Measurements from ENCODE around the gene CEP120. TPM values are rescaled to one million over a fixed set of nuclear protein-coding genes. Genes with fewer than 3 reads are reported as not detected.

Gene CEP120
- total RNA-seq, 2 donors from 2014 or later, result 19.9 to 23.5 TPM

DNA sequence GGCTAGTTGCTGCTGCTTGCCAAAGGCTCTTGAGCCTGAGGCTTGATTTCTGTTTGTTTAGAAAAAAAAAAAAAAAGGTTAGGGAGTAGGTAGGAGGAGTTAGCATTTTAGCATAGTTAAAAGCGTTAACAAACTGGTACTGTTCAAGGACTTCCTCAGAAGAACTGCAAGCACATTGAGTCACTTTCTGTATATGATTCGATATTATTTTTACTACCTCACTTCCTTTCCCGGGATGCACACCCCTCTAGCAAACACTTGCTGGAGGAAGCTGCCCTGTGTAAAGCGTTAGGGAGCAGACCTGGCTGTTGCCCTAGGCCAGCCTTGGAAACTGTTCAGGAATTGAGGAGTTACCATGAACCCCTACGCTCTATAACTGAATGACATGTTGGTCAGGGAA is 15.7 kb upstream of the CEP120 start:
- Mint-ChIP-seq H3K36me3 (ENCODE audit: low read depth) (no peaks in the 10 kb centered on the region), H3K27me3 (ENCODE audit: insufficient read depth) (no peaks in the 10 kb centered on the region), H3K27ac (no peak overlapping the region), H3K4me3 (no peak overlapping the region), H3K4me1 (peaks cover 8% of the 10 kb centered on the region), H3K9me3 (no peaks in the 10 kb centered on the region)
- Histone ChIP-seq H3K27me3 (ENCODE audit: control insufficient read depth, insufficient read depth, low read length, poor library complexity, severe bottlenecking) (no peaks in the 10 kb centered on the region), H3K9ac (ENCODE audit: extremely low read depth, low read length, poor library complexity, severe bottlenecking) (no peak overlapping the region), H3K9me3 (ENCODE audit: control insufficient read depth, low read length) (no peaks in the 10 kb centered on the region), H3K36me3 (ENCODE audit: control insufficient read depth, insufficient read depth, low read length) (no peaks in the 10 kb centered on the region), H3K4me3 (ENCODE audit: low read length) (no peak overlapping the region), H3K4me1 (ENCODE audit: control insufficient read depth, insufficient read depth, low read length) (no peaks in the 10 kb centered on the region), H3K27ac (ENCODE audit: low read depth, low read length) (no peak overlapping the region)
- DNase-seq, result no peak
- WGBS, 2 experiments (ENCODE audit: insufficient coverage in 1 of 2, insufficient read length in 1 of 2), result 79 to 80% methylated on average over 3 to 5 of the region's 5 CpGs
- TF ChIP-seq, protein P1, sequence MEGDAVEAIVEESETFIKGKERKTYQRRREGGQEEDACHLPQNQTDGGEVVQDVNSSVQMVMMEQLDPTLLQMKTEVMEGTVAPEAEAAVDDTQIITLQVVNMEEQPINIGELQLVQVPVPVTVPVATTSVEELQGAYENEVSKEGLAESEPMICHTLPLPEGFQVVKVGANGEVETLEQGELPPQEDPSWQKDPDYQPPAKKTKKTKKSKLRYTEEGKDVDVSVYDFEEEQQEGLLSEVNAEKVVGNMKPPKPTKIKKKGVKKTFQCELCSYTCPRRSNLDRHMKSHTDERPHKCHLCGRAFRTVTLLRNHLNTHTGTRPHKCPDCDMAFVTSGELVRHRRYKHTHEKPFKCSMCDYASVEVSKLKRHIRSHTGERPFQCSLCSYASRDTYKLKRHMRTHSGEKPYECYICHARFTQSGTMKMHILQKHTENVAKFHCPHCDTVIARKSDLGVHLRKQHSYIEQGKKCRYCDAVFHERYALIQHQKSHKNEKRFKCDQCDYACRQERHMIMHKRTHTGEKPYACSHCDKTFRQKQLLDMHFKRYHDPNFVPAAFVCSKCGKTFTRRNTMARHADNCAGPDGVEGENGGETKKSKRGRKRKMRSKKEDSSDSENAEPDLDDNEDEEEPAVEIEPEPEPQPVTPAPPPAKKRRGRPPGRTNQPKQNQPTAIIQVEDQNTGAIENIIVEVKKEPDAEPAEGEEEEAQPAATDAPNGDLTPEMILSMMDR (conservative IDR thresholded peaks at IDR 0.05), result no peak

DNA sequence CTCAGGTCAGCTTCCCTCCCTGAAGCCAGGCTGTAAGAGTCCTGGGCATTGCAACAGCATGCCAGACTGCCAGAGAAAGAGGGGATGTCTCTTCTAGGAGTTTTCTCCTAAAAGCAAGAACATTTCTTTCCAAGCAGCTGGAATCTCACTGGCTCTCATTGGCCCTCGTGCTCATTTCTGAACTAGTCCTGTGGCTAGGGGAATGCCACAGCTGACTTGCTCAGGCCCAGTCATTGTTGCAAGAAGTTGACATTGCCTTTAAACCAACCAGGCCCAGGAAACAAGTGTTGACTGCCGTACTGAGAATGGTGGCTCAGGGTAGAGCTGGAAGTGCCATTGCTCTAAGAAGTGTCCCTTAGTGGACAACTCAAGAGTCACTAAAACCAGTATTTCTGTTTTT is 15.0 kb upstream of the CEP120 start:
- H3K36me3 Mint-ChIP-seq (ENCODE audit: low read depth), result no peaks in the 10 kb centered on the region
- Histone ChIP-seq H3K4me3 (ENCODE audit: low read length) (no peak overlapping the region), H3K36me3 (ENCODE audit: control insufficient read depth, insufficient read depth, low read length) (no peaks in the 10 kb centered on the region), H3K4me1 (ENCODE audit: control insufficient read depth, insufficient read depth, low read length) (no peaks in the 10 kb centered on the region), H3K27me3 (ENCODE audit: control insufficient read depth, insufficient read depth, low read length, poor library complexity, severe bottlenecking) (no peaks in the 10 kb centered on the region), H3K9ac (ENCODE audit: extremely low read depth, low read length, poor library complexity, severe bottlenecking) (no peak overlapping the region), H3K9me3 (ENCODE audit: control insufficient read depth, low read length) (no peaks in the 10 kb centered on the region), H3K27ac (ENCODE audit: low read depth, low read length) (no peak overlapping the region)
- TF ChIP-seq, protein P1 (conservative IDR thresholded peaks at IDR 0.05), result no peak
- H3K27ac Mint-ChIP-seq, result no peak overlapping the region
- peaks cover 8% of the 10 kb centered on the region for H3K4me1 Mint-ChIP-seq
- H3K4me3 Mint-ChIP-seq, result no peak overlapping the region
- no peaks in the 10 kb centered on the region for H3K27me3 Mint-ChIP-seq (ENCODE audit: insufficient read depth)
- 60 to 87% methylated on average over 1 to 2 of the region's 2 CpGs for WGBS, 2 experiments (ENCODE audit: insufficient coverage in 1 of 2, insufficient read length in 1 of 2)
- DNase-seq, result no peak
- H3K9me3 Mint-ChIP-seq, result no peaks in the 10 kb centered on the region

DNA sequence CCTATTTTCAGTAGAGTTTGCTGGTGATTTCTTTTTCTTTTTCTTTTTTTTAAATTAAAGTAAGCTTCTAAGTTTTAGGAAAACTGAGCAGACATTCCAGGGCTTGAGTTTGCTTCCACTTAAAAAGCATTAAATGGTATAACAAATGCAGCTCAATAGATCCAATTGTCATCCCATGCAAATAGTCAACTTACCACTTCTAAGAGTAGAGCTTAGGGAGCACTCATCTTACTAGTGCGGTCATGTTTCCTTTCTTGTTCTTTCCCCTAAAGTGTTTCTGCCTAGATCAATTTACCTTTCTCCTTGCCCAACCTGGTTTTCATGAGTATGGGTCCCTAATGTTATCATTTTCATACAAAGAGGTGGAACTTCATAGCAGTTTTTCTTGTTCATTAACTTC is 13.0 kb upstream of the CEP120 start:
- Mint-ChIP-seq H3K4me3 (no peak overlapping the region), H3K27me3 (ENCODE audit: insufficient read depth) (no peaks in the 10 kb centered on the region), H3K9me3 (peaks cover 4% of the 10 kb centered on the region), H3K4me1 (peaks cover 8% of the 10 kb centered on the region), H3K27ac (no peak overlapping the region), H3K36me3 (ENCODE audit: low read depth) (no peaks in the 10 kb centered on the region)
- H3K27ac ChIP-seq (ENCODE audit: low read depth, low read length), result no peak overlapping the region
- DNase-seq, result no peak
- TF ChIP-seq, protein P1 (conservative IDR thresholded peaks at IDR 0.05), result no peak
- no peaks in the 10 kb centered on the region for H3K4me1 ChIP-seq (ENCODE audit: control insufficient read depth, insufficient read depth, low read length)
- peaks cover 12% of the 10 kb centered on the region for H3K9me3 ChIP-seq (ENCODE audit: control insufficient read depth, low read length)
- H3K36me3 ChIP-seq (ENCODE audit: control insufficient read depth, insufficient read depth, low read length), result no peaks in the 10 kb centered on the region
- H3K4me3 ChIP-seq (ENCODE audit: low read length), result no peak overlapping the region
- no peaks in the 10 kb centered on the region for H3K27me3 ChIP-seq (ENCODE audit: control insufficient read depth, insufficient read depth, low read length, poor library complexity, severe bottlenecking)
- 56 to 67% methylated on average over 1 of the region's 1 CpG for WGBS, 2 experiments (ENCODE audit: insufficient coverage in 1 of 2, insufficient read length in 1 of 2)
- H3K9ac ChIP-seq (ENCODE audit: extremely low read depth, low read length, poor library complexity, severe bottlenecking), result no peak overlapping the region

All from endodermal cell (in vitro differentiated cells).